GM12874 (cell line): ENCODE data around the gene FKBP11.

Experiments used
- TF ChIP-seq, protein P1 (sequence below): IDR thresholded peaks from 2 replicates; pipeline ENCODE4 v1.5.1; 2011; ENCODE audit warnings: low read depth, mild to moderate bottlenecking, control low read depth, low read length, moderate library complexity; ENCODE audit not compliant: insufficient read depth

FKBP11 gene

DNA sequence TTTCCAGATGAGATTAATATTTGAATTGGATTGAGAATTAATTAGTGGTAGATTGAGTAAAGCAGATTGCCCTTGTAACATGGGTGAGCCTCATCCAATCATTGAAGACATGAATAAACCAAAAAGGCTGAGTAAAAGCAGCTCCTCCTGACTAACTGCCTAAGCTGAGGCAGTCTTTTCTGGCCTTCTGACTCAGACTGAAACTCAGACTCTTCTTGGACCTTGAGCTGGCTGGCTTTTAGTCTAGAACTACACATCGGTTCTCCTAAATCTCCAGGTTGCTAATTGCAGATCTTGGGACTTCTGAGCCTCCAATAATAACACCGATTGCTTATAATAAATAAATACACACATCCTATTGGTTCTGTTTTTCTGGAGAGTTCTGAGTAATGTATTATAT lies 24.0 kb downstream of the FKBP11 start:
- TF ChIP-seq, protein P1, sequence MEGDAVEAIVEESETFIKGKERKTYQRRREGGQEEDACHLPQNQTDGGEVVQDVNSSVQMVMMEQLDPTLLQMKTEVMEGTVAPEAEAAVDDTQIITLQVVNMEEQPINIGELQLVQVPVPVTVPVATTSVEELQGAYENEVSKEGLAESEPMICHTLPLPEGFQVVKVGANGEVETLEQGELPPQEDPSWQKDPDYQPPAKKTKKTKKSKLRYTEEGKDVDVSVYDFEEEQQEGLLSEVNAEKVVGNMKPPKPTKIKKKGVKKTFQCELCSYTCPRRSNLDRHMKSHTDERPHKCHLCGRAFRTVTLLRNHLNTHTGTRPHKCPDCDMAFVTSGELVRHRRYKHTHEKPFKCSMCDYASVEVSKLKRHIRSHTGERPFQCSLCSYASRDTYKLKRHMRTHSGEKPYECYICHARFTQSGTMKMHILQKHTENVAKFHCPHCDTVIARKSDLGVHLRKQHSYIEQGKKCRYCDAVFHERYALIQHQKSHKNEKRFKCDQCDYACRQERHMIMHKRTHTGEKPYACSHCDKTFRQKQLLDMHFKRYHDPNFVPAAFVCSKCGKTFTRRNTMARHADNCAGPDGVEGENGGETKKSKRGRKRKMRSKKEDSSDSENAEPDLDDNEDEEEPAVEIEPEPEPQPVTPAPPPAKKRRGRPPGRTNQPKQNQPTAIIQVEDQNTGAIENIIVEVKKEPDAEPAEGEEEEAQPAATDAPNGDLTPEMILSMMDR, result no peak

DNA sequence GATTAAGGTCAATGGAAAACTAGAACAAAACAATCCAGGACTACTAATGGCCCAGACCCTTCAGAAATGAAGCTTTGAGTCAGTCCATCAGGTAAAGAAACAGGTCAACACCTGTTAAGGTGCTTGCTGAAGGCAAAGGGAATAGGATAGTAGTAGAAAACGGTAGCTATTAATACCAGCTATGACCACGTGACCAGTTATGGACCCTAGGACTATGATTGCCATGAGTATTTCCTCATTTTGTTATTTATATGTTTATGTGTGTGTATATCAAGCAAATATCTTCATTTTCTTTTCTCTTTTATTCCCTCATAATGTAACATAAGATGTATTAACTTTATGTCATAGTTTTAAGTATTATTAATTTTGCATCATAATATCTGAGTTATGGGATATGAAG lies 25.6 kb downstream of the FKBP11 start:
- TF ChIP-seq, protein P1, result no peak

DNA sequence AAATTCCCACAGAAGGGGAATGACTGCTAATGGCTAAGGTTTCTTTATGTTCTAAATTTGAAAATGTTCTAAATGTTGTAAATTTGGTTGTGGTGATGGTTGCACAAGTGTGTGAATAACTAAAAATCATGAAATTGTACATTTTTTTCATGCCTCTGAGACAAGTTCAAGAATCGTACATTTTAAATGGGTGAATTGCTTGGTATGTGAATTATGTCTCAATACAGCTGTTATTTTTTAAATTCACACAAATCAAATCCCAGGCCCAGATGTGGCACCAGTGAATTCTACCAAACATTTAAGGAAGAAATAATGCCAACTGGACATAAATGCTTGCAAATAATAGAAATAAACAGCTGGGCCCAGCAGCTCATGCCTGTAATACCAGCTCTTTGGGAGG lies 31.0 kb downstream of the FKBP11 start:
- TF ChIP-seq, protein P1, result no peak

DNA sequence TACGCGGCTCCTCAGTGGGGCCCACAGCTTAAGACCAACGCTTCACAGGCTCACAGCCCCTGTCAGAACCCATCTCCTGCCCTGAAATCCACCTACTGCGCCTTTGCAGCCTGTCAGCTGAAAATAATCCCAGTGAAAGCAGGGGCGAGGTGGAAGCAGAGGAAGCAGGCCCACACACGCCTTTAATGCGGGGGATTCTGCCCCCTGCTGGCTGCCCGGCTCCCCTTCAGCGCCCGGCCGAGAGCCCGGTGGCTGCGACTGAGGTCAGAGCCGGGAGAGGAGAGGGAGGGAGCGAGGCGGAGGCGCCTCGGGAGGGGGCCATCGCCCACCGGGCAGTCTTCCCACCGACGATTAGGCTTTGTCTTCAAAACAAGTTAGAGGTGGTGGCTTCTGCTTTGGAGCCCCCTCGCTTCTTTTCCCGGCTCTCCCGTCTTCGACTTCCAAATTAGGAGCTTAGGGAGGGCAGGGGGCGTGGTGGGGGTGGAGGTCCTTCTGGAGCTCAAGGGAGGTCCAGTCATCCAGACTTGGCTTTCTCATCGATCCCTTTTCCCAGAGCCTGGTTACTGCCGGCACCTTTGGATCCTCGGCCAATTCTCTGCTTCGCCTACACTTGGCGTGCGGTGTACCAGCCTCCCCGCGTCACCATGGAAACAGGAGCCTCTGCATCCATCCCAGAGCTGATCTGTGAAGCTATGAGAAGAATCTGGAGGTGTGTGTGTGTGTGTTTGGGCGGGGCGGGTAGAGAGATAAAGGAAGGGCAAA lies 34.5 kb downstream of the FKBP11 start:
- TF ChIP-seq, protein P1, result peak; percentile 95

DNA sequence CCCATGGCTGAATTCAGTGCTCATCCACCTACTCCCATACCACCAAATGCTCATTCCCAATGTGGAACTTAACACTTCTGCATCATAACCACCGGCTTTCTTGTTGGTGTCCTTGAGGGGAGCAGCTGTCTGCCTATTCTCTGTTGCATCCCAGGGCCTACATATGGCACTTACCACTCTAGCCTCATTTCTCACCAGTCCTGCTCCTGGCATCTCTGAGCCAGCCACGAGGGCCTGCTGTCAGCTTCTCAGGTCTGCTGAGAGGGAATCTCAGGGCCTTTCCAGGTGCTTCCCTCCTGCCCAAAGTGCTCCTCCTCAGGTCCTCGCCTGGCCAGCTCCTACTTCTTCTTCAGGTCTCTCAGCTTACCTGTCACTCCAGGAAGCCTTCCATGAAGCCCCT lies 35.6 kb downstream of the FKBP11 start:
- TF ChIP-seq, protein P1, result no peak

DNA sequence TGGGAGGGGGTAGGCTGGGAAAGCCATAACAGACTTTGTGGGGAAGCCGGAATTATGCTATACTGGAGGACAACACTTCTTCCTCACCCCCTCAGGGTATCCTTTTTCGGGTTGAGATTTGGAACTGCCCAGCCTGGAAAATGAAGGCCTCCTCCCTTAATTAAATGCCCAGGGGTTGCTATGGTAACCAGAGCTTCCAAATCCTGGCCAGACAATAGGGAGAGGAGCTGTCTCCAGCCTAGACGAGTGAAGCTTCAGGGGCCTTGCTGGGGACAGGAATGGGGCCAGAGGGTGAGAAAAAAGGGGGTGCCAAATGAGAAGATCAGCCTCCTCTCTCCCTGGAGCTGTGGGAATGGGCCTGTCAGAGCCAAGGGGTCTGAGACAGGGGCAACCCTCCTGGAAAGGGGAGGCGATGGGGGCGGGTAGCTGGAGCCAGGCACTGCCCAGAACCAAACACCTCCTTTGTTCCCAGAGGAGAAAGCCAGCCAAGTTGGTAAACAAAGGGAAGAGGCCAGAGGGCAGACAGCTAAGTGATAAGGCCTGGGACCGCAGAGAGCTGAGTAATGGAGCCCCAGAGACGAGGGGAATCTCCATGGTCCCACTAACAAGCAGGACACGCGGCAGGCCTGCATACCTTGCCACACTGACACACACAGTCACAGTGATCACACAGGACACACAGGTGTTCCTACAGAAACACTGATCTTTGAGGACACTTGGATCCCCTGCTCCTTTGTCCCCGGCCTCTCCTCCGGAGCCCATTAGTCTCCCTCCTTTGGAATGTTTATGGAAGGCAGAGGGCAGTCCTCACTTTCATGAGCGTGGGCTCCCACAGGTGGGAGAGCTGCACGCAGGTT lies 41.8 kb downstream of the FKBP11 start:
- TF ChIP-seq, protein P1, result no peak

DNA sequence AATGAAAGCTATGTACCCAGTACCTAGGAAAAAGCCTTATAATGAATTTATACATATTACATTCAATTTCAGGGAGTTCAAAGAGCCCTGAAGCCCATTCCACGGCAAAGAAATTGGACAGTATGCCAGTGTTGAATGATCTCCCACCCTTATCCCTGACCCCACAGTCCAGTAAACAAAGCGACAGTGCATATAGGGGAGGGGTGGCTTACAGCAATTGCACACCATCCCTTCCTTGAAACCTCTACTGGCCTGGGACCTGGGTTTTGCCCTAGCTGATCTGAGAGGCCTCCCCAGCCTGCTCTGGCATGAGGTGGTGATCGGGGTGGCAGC lies 42.4 kb downstream of the FKBP11 start:
- TF ChIP-seq, protein P1, result no peak
